ENCODE measurements around the gene MANF.

MANF gene

GRCh38 chr3:51436998-51437639 lies 52.0 kb downstream of the MANF start:
- DNase-seq, result no peak

Data from T-helper 9 cell (primary cell).